ENCODE data around the gene PPDPF. TPM values are rescaled to one million over a fixed set of nuclear protein-coding genes. Genes with fewer than 3 reads are reported as not detected.

The PPDPF gene
- total and polyA plus RNA-seq, 2 donors (not counting 3 experiments of a cell fraction or from before 2014, with no cell fraction given): 52.2 to 219 TPM

DNA sequence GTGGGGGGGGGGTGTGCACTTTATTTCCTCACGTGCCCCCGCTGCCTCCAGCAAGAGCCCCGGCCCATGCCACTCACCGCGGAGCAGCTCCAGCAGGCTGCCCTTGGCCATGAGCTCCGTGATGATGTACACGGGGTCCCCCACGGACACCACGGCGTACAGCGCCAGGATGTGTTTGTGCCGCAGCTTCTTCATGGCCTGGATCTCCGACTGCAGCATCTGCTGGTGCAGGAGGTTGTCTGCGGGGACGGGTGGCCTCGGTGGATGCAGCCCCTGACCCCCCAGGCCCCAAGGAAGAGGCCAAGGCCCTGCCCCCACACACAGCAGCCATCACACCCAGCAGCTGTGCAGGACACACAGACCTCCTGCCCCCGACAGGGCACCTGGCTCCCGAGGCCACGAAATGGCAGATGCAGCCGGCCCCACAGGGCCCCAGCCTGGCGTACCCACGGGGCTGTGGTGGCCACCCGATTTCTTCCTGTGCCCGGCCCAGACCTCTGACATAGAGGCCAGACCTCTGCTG, 11.9 kb downstream of the PPDPF start:
- Histone ChIP-seq H3K79me2 (ENCODE audit: control insufficient read depth, insufficient read depth, low read length) (no peaks in the 10 kb centered on the region), H3K9me3 (replicated peaks; ENCODE audit: control insufficient read depth, insufficient read depth, low read length) (no peaks in the 10 kb centered on the region), H3K4me3 (replicated peaks in 1 of 3; ENCODE audit: insufficient read depth in 1 of 3, low read depth in 1 of 3, low read length in 3 of 3) (no peak overlapping the region), H3K4me2 (ENCODE audit: insufficient read depth, low read length) (no peak overlapping the region), H2AFZ (ENCODE audit: low read depth, low read length) (no peak overlapping the region), H4K20me1 (replicated peaks; ENCODE audit: control insufficient read depth, extremely low read depth, insufficient read depth, low read length) (no peaks in the 10 kb centered on the region), H3K27me3 (ENCODE audit: control insufficient read depth in 2 of 2, insufficient read depth in 2 of 2, low read length in 2 of 2) (no peaks in the 10 kb centered on the region), H3K36me3 (ENCODE audit: control insufficient read depth in 2 of 2, extremely low read depth in 1 of 2, insufficient read depth in 2 of 2, low read length in 2 of 2) (no peaks in the 10 kb centered on the region), H3K9ac (replicated peaks; ENCODE audit: extremely low read depth, insufficient read depth, low read length) (no peak overlapping the region), H3K27ac (ENCODE audit: insufficient read depth, low read depth, low read length) (no peak overlapping the region), H3K4me1 (ENCODE audit: control insufficient read depth, extremely low read depth, insufficient read depth, low read length) (no peaks in the 10 kb centered on the region), H3K9me1 (replicated peaks; ENCODE audit: control insufficient read depth, extremely low read depth, insufficient read depth, low read length) (no peaks in the 10 kb centered on the region)
- intact Hi-C loops (cut with micrococcal nuclease) (no loop called here), dilution Hi-C loops (cut with MboI; ENCODE audit: extremely low pct_ligation_motif_present, low sequenced_read_pairs) (no loop called here)
- FAIRE-seq: no peak
- ChIA-PET POLR2A (interaction anchor here (0.7 kb wide), 1 partner anchor 10 kb away, joined by 4 read pairs; no protein-coding TSS in a partner anchor), CTCF (no interaction called here)
- TF ChIP-seq CTCF (IDR thresholded peaks at IDR 0.05; ENCODE audit: extremely low read depth in 1 of 2, insufficient read depth in 1 of 2, low read depth in 1 of 2, low read length in 2 of 2) (no peak), JUN (IDR thresholded peaks at IDR 0.05; ENCODE audit: borderline replicate concordance, insufficient read depth, insufficient read length, low read depth) (no peak), GATA2 (IDR thresholded peaks at IDR 0.05; ENCODE audit: insufficient read depth, insufficient read length, low read depth, low read length) (no peak), MAX (IDR thresholded peaks at IDR 0.05; ENCODE audit: insufficient read depth, insufficient read length) (no peak), EZH2 (IDR thresholded peaks at IDR 0.05; ENCODE audit: borderline replicate concordance, low read depth, low read length, severe bottlenecking) (no peak), POLR2AphosphoS5 (IDR thresholded peaks at IDR 0.05; ENCODE audit: insufficient read depth, low read depth, low read length) (no peak), POLR2A (IDR thresholded peaks at IDR 0.05; ENCODE audit: low read depth, low read length) (no peak)
- BruUV-seq (replicated peaks): no TSS peak
- DNase-seq (ENCODE audit: low read depth, low spot score): no peak
